ENCODE measurements around the gene SUSD4.

DNA sequence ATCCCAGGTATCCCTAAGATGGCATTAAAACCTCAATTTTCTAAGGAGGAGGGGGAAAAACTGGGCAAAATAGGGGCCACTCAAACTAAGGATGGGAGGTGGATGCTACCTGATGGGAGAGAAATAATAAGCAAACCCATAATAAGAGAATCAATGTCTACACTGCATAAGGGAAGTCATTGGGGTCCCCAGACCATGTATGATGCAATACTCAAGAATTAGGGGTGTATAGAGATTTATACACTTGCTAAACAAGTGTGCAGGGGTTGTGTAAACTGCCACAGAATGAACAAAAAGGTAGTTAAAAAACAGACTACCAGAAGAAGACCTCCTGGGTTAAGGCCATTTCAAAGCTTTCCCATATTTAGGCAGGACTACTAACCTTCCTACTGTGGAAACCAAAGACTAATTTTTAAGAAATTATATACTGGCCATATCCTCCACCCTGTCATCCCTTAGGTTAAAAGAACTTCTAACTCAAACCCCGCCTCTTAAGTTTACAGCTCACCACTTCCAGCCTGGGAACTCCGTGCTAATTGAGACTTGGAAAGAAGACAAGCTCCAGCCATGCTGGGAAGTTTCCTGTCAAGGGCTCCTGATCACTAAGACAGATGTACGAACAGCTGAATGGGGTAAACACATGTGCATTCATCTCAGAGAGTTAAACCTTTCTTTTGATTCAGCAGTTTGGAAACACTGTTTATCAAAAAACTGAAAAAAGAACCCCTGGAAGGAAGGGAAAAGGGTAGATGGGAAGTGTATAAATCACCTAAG is 156.5 kb downstream of the SUSD4 start:
- TF ChIP-seq EP300 (IDR thresholded peaks at IDR 0.05; ENCODE audit: borderline replicate concordance) (no peak), TCF12 (IDR thresholded peaks at IDR 0.05; ENCODE audit: low read depth) (no peak), TEAD4 (IDR thresholded peaks at IDR 0.05) (no peak), EGR1 (IDR thresholded peaks at IDR 0.05) (no peak), YY1 (IDR thresholded peaks at IDR 0.05; ENCODE audit: low read depth) (no peak), ZBTB7A (IDR thresholded peaks at IDR 0.05; ENCODE audit: low read depth) (no peak), FOXM1 (IDR thresholded peaks at IDR 0.05; ENCODE audit: borderline replicate concordance, low read depth) (no peak), TAF1 (IDR thresholded peaks at IDR 0.05; ENCODE audit: low read depth) (no peak), RAD21 (IDR thresholded peaks at IDR 0.05; ENCODE audit: low read depth) (no peak), CEBPB (IDR thresholded peaks at IDR 0.05) (no peak), NFIC (IDR thresholded peaks at IDR 0.05) (no peak)
- TF ChIP-seq, protein P1, sequence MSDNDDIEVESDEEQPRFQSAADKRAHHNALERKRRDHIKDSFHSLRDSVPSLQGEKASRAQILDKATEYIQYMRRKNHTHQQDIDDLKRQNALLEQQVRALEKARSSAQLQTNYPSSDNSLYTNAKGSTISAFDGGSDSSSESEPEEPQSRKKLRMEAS (IDR thresholded peaks at IDR 0.05) = no peak
- TF ChIP-seq, protein P2, sequence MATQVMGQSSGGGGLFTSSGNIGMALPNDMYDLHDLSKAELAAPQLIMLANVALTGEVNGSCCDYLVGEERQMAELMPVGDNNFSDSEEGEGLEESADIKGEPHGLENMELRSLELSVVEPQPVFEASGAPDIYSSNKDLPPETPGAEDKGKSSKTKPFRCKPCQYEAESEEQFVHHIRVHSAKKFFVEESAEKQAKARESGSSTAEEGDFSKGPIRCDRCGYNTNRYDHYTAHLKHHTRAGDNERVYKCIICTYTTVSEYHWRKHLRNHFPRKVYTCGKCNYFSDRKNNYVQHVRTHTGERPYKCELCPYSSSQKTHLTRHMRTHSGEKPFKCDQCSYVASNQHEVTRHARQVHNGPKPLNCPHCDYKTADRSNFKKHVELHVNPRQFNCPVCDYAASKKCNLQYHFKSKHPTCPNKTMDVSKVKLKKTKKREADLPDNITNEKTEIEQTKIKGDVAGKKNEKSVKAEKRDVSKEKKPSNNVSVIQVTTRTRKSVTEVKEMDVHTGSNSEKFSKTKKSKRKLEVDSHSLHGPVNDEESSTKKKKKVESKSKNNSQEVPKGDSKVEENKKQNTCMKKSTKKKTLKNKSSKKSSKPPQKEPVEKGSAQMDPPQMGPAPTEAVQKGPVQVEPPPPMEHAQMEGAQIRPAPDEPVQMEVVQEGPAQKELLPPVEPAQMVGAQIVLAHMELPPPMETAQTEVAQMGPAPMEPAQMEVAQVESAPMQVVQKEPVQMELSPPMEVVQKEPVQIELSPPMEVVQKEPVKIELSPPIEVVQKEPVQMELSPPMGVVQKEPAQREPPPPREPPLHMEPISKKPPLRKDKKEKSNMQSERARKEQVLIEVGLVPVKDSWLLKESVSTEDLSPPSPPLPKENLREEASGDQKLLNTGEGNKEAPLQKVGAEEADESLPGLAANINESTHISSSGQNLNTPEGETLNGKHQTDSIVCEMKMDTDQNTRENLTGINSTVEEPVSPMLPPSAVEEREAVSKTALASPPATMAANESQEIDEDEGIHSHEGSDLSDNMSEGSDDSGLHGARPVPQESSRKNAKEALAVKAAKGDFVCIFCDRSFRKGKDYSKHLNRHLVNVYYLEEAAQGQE (IDR thresholded peaks at IDR 0.05; ENCODE audit: low read depth) = no peak
- TF ChIP-seq, protein P3, sequence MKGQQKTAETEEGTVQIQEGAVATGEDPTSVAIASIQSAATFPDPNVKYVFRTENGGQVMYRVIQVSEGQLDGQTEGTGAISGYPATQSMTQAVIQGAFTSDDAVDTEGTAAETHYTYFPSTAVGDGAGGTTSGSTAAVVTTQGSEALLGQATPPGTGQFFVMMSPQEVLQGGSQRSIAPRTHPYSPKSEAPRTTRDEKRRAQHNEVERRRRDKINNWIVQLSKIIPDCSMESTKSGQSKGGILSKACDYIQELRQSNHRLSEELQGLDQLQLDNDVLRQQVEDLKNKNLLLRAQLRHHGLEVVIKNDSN (IDR thresholded peaks at IDR 0.05) = no peak

Data from Ishikawa (cell line).